Testis (tissue), 3 donors: ENCODE results near the gene UGT2B17. TPM values are rescaled to one million over a fixed set of nuclear protein-coding genes. Genes with fewer than 3 reads are reported as not detected.

Experiments used
- DNase-seq: peaks from one replicate; pipeline ENCODE4 v3.0.0-alpha.2; 2019
- H3K27ac ChIP-seq, 2 donors: fragments of 200-600 bp; sonication (generic); one replicate each; pipeline ENCODE4 v1.5.1; 2019
- H3K27me3 ChIP-seq: fragments of 200-600 bp; sonication (generic); one replicate; pipeline ENCODE4 v1.5.1; 2019
- H3K36me3 ChIP-seq: fragments of 200-600 bp; sonication (generic); one replicate; pipeline ENCODE4 v1.5.1; 2017; ENCODE audit warnings: low read depth; ENCODE audit errors: missing control alignments
- H3K4me1 ChIP-seq: fragments of 200-600 bp; sonication (generic); one replicate; pipeline ENCODE4 v1.5.1; 2019
- H3K4me3 ChIP-seq, 2 donors: fragments of 200-600 bp; sonication (generic); one replicate each; pipeline ENCODE4 v1.5.1; 2017 to 2019
- H3K9me3 ChIP-seq: fragments of 200-600 bp; sonication (generic); one replicate; pipeline ENCODE4 v1.5.1; 2017
- POLR2A ChIP-seq: fragments of 450-650 bp; IDR thresholded peaks from one replicate; pipeline ENCODE4 v1.6.1; 2017; ENCODE audit warnings: antibody characterized with exemption, mild to moderate bottlenecking, moderate library complexity
- WGBS, 2 donors: methylation state at CpG; one replicate each; pipeline ENCODE4 v1.1.5; 2018; 5-methylcytosine and 5-hydroxymethylcytosine counted together
- intact Hi-C: fragments of 100-400 bp; cut with DNase I; formaldehyde crosslinking; loops from one replicate; pipeline ENCODE4 v1.15.1; 2023; ENCODE audit warnings: low total_unique reads
- polyA plus RNA-seq: library from polyadenylated mRNA; stranded (reverse); fragments of 350-450 nt; fragmentation: Illumina TruSeq; extraction: RNeasy Lipid Tissue Mini Kit (QIAGEN cat#74804); gene quantifications from one replicate; pipeline ENCODE4 v1.2.3, GENCODE V29; 2014; ENCODE audit warnings: low read depth, low replicate concordance; ENCODE audit not compliant: insufficient read depth
- total RNA-seq, 2 donors: library from RNA; depleted of rRNA; stranded (reverse); fragments of >200 nt; gene quantifications; one replicate each; pipeline ENCODE4 v1.2.3, GENCODE V29; 2016
- TF ChIP-seq, protein P1 (sequence below), 3 experiments: fragments of 450-650 bp in 2 of 3; fragments of 200-600 bp in 1 of 3; sonication (generic) in 1 of 3; IDR thresholded peaks; one replicate each; pipeline ENCODE4 v1.5.1; 2016 to 2019; ENCODE audit warnings: antibody characterized with exemption in 3 of 3, mild to moderate bottlenecking in 2 of 3, moderate library complexity in 1 of 3

The UGT2B17 gene
- total and polyA plus RNA-seq, 3 donors from 2014 or later: 0.24 TPM; not detected in 2

DNA sequence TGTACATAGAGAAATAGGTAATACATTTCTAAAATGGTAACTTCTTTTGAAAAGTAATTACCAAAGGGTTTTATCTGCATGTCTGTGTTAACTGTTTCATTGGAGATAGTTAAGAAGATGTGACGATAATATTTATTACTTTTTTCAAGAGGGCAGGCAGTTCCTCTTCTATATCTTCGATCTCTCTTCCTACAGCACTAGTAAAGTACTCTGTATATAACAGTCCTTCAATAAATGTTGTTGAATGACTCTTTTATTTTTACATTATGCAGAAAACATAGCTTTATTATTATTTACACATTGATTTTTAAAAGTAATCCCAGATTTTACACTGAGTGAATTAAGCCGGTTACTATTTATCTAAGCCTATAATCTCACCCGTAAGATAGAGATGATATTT, 77.1 kb downstream of the UGT2B17 start:
- Histone ChIP-seq H3K4me1 (no peaks in the 10 kb centered on the region), H3K9me3 (no peaks in the 10 kb centered on the region), H3K36me3 (no peaks in the 10 kb centered on the region), H3K4me3 (no peak overlapping the region), H3K27me3 (no peaks in the 10 kb centered on the region), H3K27ac (no peak overlapping the region)
- no peak for TF ChIP-seq POLR2A
- TF ChIP-seq, protein P1, sequence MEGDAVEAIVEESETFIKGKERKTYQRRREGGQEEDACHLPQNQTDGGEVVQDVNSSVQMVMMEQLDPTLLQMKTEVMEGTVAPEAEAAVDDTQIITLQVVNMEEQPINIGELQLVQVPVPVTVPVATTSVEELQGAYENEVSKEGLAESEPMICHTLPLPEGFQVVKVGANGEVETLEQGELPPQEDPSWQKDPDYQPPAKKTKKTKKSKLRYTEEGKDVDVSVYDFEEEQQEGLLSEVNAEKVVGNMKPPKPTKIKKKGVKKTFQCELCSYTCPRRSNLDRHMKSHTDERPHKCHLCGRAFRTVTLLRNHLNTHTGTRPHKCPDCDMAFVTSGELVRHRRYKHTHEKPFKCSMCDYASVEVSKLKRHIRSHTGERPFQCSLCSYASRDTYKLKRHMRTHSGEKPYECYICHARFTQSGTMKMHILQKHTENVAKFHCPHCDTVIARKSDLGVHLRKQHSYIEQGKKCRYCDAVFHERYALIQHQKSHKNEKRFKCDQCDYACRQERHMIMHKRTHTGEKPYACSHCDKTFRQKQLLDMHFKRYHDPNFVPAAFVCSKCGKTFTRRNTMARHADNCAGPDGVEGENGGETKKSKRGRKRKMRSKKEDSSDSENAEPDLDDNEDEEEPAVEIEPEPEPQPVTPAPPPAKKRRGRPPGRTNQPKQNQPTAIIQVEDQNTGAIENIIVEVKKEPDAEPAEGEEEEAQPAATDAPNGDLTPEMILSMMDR (IDR thresholded peaks at IDR 0.05): no peak
- intact Hi-C loops: no loop called here
- no peak for DNase-seq
- 67 to 68% methylated on average over 4 of the region's 4 CpGs for WGBS, 2 donors

DNA sequence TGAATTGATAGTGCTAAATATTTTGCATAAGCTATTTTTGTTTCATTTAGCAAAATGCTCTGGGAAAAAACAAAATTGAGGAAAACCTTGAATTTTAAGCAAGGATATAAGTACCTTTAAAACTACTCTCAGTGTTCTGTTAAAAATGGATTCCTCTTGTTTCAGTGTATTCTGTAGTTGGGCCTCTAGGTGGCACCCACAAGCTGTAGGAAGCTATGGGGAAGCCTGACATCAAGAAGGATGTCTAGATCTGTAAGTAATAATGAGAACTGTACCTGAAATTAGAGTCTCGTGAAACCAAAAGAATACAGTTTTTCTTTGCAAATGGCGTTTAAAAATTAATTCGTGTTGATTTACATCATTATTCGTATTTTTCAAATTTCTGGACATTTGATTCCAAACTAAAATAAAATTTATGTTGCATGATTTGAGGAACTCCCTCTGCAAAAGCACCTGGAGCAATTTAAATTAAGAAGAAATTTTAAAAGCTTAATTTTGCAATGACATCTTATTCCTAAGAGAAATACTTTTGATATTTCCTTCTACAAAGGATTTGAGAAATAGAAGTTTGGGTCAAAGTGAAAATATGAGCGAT, 77.6 kb downstream of the UGT2B17 start:
- Histone ChIP-seq H3K4me3 (no peak overlapping the region), H3K27ac (no peak overlapping the region), H3K36me3 (no peaks in the 10 kb centered on the region), H3K9me3 (no peaks in the 10 kb centered on the region), H3K27me3 (no peaks in the 10 kb centered on the region), H3K4me1 (no peaks in the 10 kb centered on the region)
- TF ChIP-seq, protein P1 (IDR thresholded peaks at IDR 0.05): peak; percentile 44 to 65 (median 54)
- TF ChIP-seq POLR2A: no peak
- intact Hi-C loops: no loop called here
- 21 to 22% methylated on average over 5 of the region's 5 CpGs for WGBS, 2 donors
- peak; percentile 72 for DNase-seq

DNA sequence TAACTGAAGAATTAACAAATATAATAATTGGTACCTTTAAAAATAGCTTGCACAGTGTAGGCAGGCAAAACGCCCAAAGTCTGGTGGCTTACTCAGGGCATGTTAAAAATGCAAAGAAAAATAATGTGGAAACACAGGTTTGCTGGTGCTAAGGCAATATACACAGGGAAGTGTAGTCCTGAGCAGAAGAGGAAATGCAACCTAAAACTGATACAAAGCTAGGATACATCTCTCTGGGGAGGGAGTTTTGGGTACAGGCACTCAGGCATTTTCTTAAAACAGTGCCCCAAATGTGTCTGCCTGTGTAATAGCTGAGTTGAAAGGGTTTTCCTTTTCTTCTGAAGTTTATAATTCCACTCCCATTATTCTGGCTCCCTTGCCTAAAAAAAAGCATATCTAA, 81.4 kb downstream of the UGT2B17 start:
- whole genome bisulfite sequencing, 2 donors: 22 to 30% methylated on average over 1 of the region's 1 CpG
- Histone ChIP-seq H3K27me3 (no peaks in the 10 kb centered on the region), H3K36me3 (no peaks in the 10 kb centered on the region), H3K4me3 (no peak overlapping the region), H3K9me3 (no peaks in the 10 kb centered on the region), H3K27ac (no peak overlapping the region), H3K4me1 (no peaks in the 10 kb centered on the region)
- TF ChIP-seq, protein P1 (IDR thresholded peaks at IDR 0.05): no peak
- no peak for TF ChIP-seq POLR2A
- no peak for DNase-seq
- intact Hi-C loops: no loop called here

DNA sequence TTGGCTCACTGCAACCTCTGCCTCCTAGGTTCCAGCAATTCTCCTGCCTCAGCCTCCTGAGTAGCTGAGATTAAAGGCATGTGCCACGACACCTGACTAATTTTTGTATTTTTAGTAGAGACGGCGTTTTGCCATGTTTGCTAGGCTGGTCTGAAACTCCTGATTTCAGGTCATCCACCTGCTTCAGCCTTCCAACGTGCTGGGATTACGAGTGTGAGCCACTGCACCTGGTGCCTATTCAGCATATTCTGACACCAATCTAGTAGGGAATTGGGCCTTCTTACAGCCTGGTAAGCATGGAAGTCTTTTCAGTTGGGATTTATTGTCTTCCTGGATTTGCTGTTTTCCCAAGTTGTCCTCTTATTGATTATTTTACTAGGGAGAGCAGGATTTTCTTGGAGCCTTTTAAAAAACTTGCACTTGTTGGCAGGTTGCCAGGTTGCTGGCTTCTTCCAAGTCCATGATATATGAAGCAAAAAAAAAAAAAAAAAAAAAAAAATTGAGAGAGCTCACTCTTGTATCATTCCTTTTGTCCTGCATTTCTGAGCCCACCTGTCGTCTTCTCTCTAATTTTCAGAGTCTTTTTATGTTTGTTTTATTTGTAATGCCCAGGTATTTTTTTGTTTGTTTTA, 85.2 kb downstream of the UGT2B17 start:
- Histone ChIP-seq H3K36me3 (no peaks in the 10 kb centered on the region), H3K27ac (no peak overlapping the region), H3K4me1 (no peaks in the 10 kb centered on the region), H3K27me3 (no peaks in the 10 kb centered on the region), H3K4me3 (no peak overlapping the region), H3K9me3 (no peaks in the 10 kb centered on the region)
- TF ChIP-seq, protein P1 (IDR thresholded peaks at IDR 0.05): no peak
- TF ChIP-seq POLR2A: no peak
- intact Hi-C loops: no loop called here
- WGBS, 2 donors: 87 to 91% methylated on average over 6 of the region's 6 CpGs
- DNase-seq: peak; percentile 16

DNA sequence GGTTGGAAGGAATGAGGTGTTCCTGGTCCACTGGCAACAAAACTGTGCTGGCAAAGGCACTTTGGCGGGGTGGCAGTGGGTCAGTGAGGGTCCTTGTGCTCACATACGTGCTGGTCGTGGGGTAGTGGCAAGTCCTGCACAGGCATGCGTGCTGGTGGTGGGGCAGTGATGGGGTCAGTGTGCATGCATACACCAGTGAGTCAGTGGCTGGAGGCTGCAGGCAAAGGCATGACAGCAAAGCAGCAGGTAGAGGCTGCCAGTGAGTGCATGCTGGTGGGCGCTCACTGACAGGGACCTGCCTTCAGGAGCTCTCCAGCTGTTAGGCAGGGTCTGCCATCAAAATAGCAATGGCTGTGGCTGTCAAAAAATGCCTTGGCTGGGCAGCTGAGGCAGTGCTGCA, 86.8 kb downstream of the UGT2B17 start:
- DNase-seq: no peak

More for the DNA sequence above, 86.8 kb downstream of the UGT2B17 start:
- Histone ChIP-seq H3K9me3 (no peaks in the 10 kb centered on the region), H3K4me3 (no peak overlapping the region), H3K27me3 (no peaks in the 10 kb centered on the region), H3K36me3 (no peaks in the 10 kb centered on the region), H3K27ac (no peak overlapping the region), H3K4me1 (no peaks in the 10 kb centered on the region)
- intact Hi-C loops: no loop called here
- WGBS, 2 donors: 66 to 75% methylated on average over 4 to 5 of the region's 5 CpGs
- TF ChIP-seq, protein P1 (IDR thresholded peaks at IDR 0.05): no peak
- TF ChIP-seq POLR2A: no peak
